IPS-20b (cell line): ENCODE results near the gene IPPK.

Experiments used
- H3K27ac ChIP-seq: one replicate; pipeline ENCODE4 v1.5.1; 2013; ENCODE audit warnings: low read length
- H3K27me3 ChIP-seq: 2 replicates; pipeline ENCODE4 v1.6.1; 2013; ENCODE audit warnings: mild to moderate bottlenecking, low read length, inconsistent platforms; ENCODE audit not compliant: insufficient read depth
- H3K36me3 ChIP-seq: 2 replicates; pipeline ENCODE4 v1.6.1; 2013; ENCODE audit warnings: low read depth, mild to moderate bottlenecking, inconsistent platforms, low read length, moderate library complexity; ENCODE audit not compliant: insufficient read depth
- H3K4me1 ChIP-seq: 2 replicates; pipeline ENCODE4 v1.6.1; 2013; ENCODE audit warnings: mild to moderate bottlenecking, control low read depth, inconsistent platforms, low read length, moderate library complexity; ENCODE audit not compliant: insufficient read depth
- H3K4me3 ChIP-seq: 2 replicates; pipeline ENCODE4 v1.5.1; 2013; ENCODE audit warnings: mild to moderate bottlenecking, low read length, inconsistent platforms
- H3K9ac ChIP-seq: 2 replicates; pipeline ENCODE4 v1.6.1; 2013; ENCODE audit warnings: low read depth, mild to moderate bottlenecking, inconsistent platforms, low read length, moderate library complexity
- H3K9me3 ChIP-seq: 2 replicates; pipeline ENCODE4 v1.6.1; 2013; ENCODE audit warnings: mild to moderate bottlenecking, low read depth, low read length, inconsistent platforms; ENCODE audit not compliant: insufficient read depth

Gene IPPK

GRCh38 chr9:92711844-92712243 is 41.9 kb upstream of the IPPK start:
- peaks cover 49% of the 10 kb centered on the region for H3K36me3 ChIP-seq
- no peak overlapping the region for H3K4me3 ChIP-seq
- H3K27ac ChIP-seq, result no peak overlapping the region
- H3K9ac ChIP-seq, result no peak overlapping the region
- no peaks in the 10 kb centered on the region for H3K4me1 ChIP-seq
- H3K27me3 ChIP-seq, result no peaks in the 10 kb centered on the region
- H3K9me3 ChIP-seq, result no peaks in the 10 kb centered on the region

GRCh38 chr9:92711146-92711545 is 41.2 kb upstream of the IPPK start:
- peaks cover 45% of the 10 kb centered on the region for H3K36me3 ChIP-seq
- no peak overlapping the region for H3K27ac ChIP-seq
- H3K27me3 ChIP-seq, result no peaks in the 10 kb centered on the region

GRCh38 chr9:92710368-92710767 is 40.4 kb upstream of the IPPK start:
- Histone ChIP-seq H3K27me3 (no peaks in the 10 kb centered on the region), H3K4me1 (no peaks in the 10 kb centered on the region), H3K36me3 (peaks cover 37% of the 10 kb centered on the region), H3K9me3 (no peaks in the 10 kb centered on the region), H3K9ac (no peak overlapping the region), H3K27ac (no peak overlapping the region), H3K4me3 (no peak overlapping the region)

More at GRCh38 chr9:92711146-92711545, 41.2 kb upstream of the IPPK start:
- H3K4me3 ChIP-seq, result no peak overlapping the region
- no peak overlapping the region for H3K9ac ChIP-seq
- H3K4me1 ChIP-seq, result no peaks in the 10 kb centered on the region
- no peaks in the 10 kb centered on the region for H3K9me3 ChIP-seq

GRCh38 chr9:92709954-92710353 is 40.0 kb upstream of the IPPK start:
- Histone ChIP-seq H3K4me3 (no peak overlapping the region), H3K36me3 (peaks cover 33% of the 10 kb centered on the region), H3K27me3 (no peaks in the 10 kb centered on the region), H3K9ac (no peak overlapping the region), H3K9me3 (no peaks in the 10 kb centered on the region), H3K4me1 (no peaks in the 10 kb centered on the region), H3K27ac (no peak overlapping the region)

- no peaks in the 10 kb centered on the region for H3K9me3 ChIP-seq
- peaks cover 26% of the 10 kb centered on the region for H3K36me3 ChIP-seq
These were observed 39.3 kb upstream of the IPPK start for GRCh38 chr9:92709240-92709639.

GRCh38 chr9:92707530-92707929 is 37.6 kb upstream of the IPPK start:
- Histone ChIP-seq H3K4me1 (no peaks in the 10 kb centered on the region), H3K9me3 (no peaks in the 10 kb centered on the region), H3K9ac (no peak overlapping the region), H3K36me3 (peaks cover 9% of the 10 kb centered on the region), H3K27ac (no peak overlapping the region), H3K4me3 (no peak overlapping the region), H3K27me3 (no peaks in the 10 kb centered on the region)

More at GRCh38 chr9:92709240-92709639, 39.3 kb upstream of the IPPK start:
- Histone ChIP-seq H3K4me1 (no peaks in the 10 kb centered on the region), H3K4me3 (no peak overlapping the region), H3K9ac (no peak overlapping the region), H3K27me3 (no peaks in the 10 kb centered on the region), H3K27ac (no peak overlapping the region)

- Histone ChIP-seq H3K9me3 (no peaks in the 10 kb centered on the region), H3K27ac (no peak overlapping the region), H3K27me3 (no peaks in the 10 kb centered on the region), H3K4me1 (no peaks in the 10 kb centered on the region), H3K9ac (no peak overlapping the region), H3K36me3 (peaks cover 9% of the 10 kb centered on the region), H3K4me3 (no peak overlapping the region)
These were observed 36.4 kb upstream of the IPPK start for GRCh38 chr9:92706218-92706940.

- no peaks in the 10 kb centered on the region for H3K4me1 ChIP-seq
- H3K36me3 ChIP-seq, result no peaks in the 10 kb centered on the region; the same call in 1 of the 2 replicates
- H3K27me3 ChIP-seq, result no peaks in the 10 kb centered on the region
- no peak overlapping the region for H3K4me3 ChIP-seq
- no peaks in the 10 kb centered on the region for H3K9me3 ChIP-seq
- no peak overlapping the region for H3K27ac ChIP-seq
- H3K9ac ChIP-seq, result no peak overlapping the region
These were observed 34.6 kb upstream of the IPPK start for GRCh38 chr9:92704528-92704927.

GRCh38 chr9:92696619-92697018 is 26.7 kb upstream of the IPPK start:
- peaks cover 31% of the 10 kb centered on the region; the same call in 1 of the 2 replicates for H3K9me3 ChIP-seq
- no peaks in the 10 kb centered on the region for H3K4me1 ChIP-seq
- H3K36me3 ChIP-seq, result no peaks in the 10 kb centered on the region
- H3K27ac ChIP-seq, result no peak overlapping the region
- no peak overlapping the region for H3K9ac ChIP-seq
- H3K4me3 ChIP-seq, result no peak overlapping the region
- H3K27me3 ChIP-seq, result no peaks in the 10 kb centered on the region

GRCh38 chr9:92686954-92687353 is 17.0 kb upstream of the IPPK start:
- H3K27me3 ChIP-seq, result no peaks in the 10 kb centered on the region
- no peak overlapping the region for H3K27ac ChIP-seq
- H3K4me3 ChIP-seq, result no peak overlapping the region
- no peaks in the 10 kb centered on the region for H3K36me3 ChIP-seq
- H3K9me3 ChIP-seq, result peaks cover 3% of the 10 kb centered on the region; the same call in 1 of the 2 replicates
- no peaks in the 10 kb centered on the region for H3K4me1 ChIP-seq
- no peak overlapping the region for H3K9ac ChIP-seq

- no peaks in the 10 kb centered on the region for H3K4me1 ChIP-seq
- H3K27me3 ChIP-seq, result no peaks in the 10 kb centered on the region
- H3K27ac ChIP-seq, result no peak overlapping the region
- no peak overlapping the region for H3K4me3 ChIP-seq
- H3K9me3 ChIP-seq, result no peaks in the 10 kb centered on the region
- H3K9ac ChIP-seq, result no peak overlapping the region
- H3K36me3 ChIP-seq, result no peaks in the 10 kb centered on the region
These were observed 15.1 kb upstream of the IPPK start for GRCh38 chr9:92685022-92685421.

GRCh38 chr9:92682269-92682668 is 12.3 kb upstream of the IPPK start:
- no peaks in the 10 kb centered on the region for H3K4me1 ChIP-seq
- no peaks in the 10 kb centered on the region for H3K36me3 ChIP-seq

More at GRCh38 chr9:92682269-92682668, 12.3 kb upstream of the IPPK start:
- Histone ChIP-seq H3K9me3 (no peaks in the 10 kb centered on the region), H3K9ac (no peak overlapping the region), H3K27me3 (no peaks in the 10 kb centered on the region), H3K27ac (no peak overlapping the region), H3K4me3 (no peak overlapping the region)
